ENCODE data around the gene SMIM14. TPM values are rescaled to one million over a fixed set of nuclear protein-coding genes. Genes with fewer than 3 reads are reported as not detected.
"Not testable (repeated sequence)": the region's sequence is repeated elsewhere in the genome, so short reads cannot be mapped to it uniquely, and the experiment has no call there.

The SMIM14 gene
- total and polyA plus RNA-seq, 2 of the 8 experiments (the other 6 are each of a cell fraction or from before 2014, with no cell fraction given), result 29.1 to 31.0 TPM

GRCh38 chr4:39651586-39651985 lies 12.9 kb upstream of the SMIM14 start:
- not testable (repeated sequence) for H4K20me1 ChIP-seq (replicated peaks in 1 of 2; ENCODE audit: control insufficient read depth in 1 of 2, insufficient read depth in 2 of 2, low read length in 2 of 2); H4K91ac ChIP-seq (replicated peaks; ENCODE audit: insufficient read length, low read length); H2BK120ac ChIP-seq (replicated peaks; ENCODE audit: low read depth, low read length); H3K56ac ChIP-seq (replicated peaks; ENCODE audit: insufficient read length, low read depth, low read length); H2BK20ac ChIP-seq (ENCODE audit: low read length); H3K18ac ChIP-seq (ENCODE audit: extremely low read depth, low read length); H2BK5ac ChIP-seq (ENCODE audit: low read depth, low read length); H4K8ac ChIP-seq (ENCODE audit: extremely low read depth, insufficient read depth, low read length); H2BK15ac ChIP-seq (ENCODE audit: low read length); H3K36me3 ChIP-seq (ENCODE audit: control insufficient read depth in 2 of 4, insufficient read depth in 4 of 4, low read length in 3 of 4); H3K4me1 ChIP-seq (replicated peaks in 1 of 4; ENCODE audit: control insufficient read depth in 3 of 4, insufficient read depth in 4 of 4, low read length in 3 of 4); H3K14ac ChIP-seq (ENCODE audit: insufficient read length); H3K23ac ChIP-seq (ENCODE audit: insufficient read length); H2AK5ac ChIP-seq (ENCODE audit: low read depth, low read length); DNase-seq (ENCODE audit: low read depth in 1 of 2, low spot score in 2 of 2); H3K4ac ChIP-seq (replicated peaks; ENCODE audit: insufficient read length, low read depth, low read length); H3K27me3 ChIP-seq (replicated peaks in 1 of 4; ENCODE audit: control insufficient read depth in 3 of 4, extremely low read depth in 1 of 4, insufficient read depth in 3 of 4, low read length in 3 of 4); H2BK12ac ChIP-seq (ENCODE audit: low read depth, low read length); H3K23me2 ChIP-seq (ENCODE audit: low read depth, low read length); H4K5ac ChIP-seq (ENCODE audit: insufficient read length, low read depth, low read length); H3K79me1 ChIP-seq (ENCODE audit: low read depth, low read length); H2AFZ ChIP-seq (ENCODE audit: low read length); H3K9me3 ChIP-seq (ENCODE audit: insufficient read depth in 2 of 2, low read depth in 1 of 2, low read length in 1 of 2); FAIRE-seq; H3K9ac ChIP-seq (replicated peaks in 1 of 4; ENCODE audit: extremely low read depth in 1 of 4, low read depth in 3 of 4, low read length in 3 of 4); H3K4me2 ChIP-seq (ENCODE audit: insufficient read depth in 1 of 2, low read depth in 2 of 2, low read length in 2 of 2); H3K79me2 ChIP-seq (ENCODE audit: control insufficient read depth in 1 of 2, insufficient read depth in 2 of 2, low read length in 2 of 2); H3K27ac ChIP-seq (ENCODE audit: low read depth, low read length); H3K4me3 ChIP-seq (ENCODE audit: extremely low read depth in 1 of 4, insufficient read depth in 2 of 4, low read depth in 3 of 4, low read length in 4 of 4)
- ChIA-PET POLR2A (ENCODE audit: partially characterized antibody) (interaction anchor here (0.8 to 1.3 kb wide), 2 partner anchors 11 to 14 kb away, joined by 3 read pairs; no protein-coding TSS in a partner anchor), CTCF (ENCODE audit: partially characterized antibody) (interaction anchor here (1.2 kb wide), 1 partner anchor 16 kb away, joined by 3 read pairs; no protein-coding TSS in a partner anchor)
- 87% methylated on average over 4 of the region's 4 CpGs; no CpG with 5 or more reads in 1 of the 2 experiments for WGBS, 2 experiments (ENCODE audit: extremely low coverage in 1 of 2, insufficient coverage in 1 of 2, insufficient read length in 1 of 2, insufficient replicate concordance in 2 of 2, low coverage in 1 of 2, low lambda C conversion rate in 2 of 2, missing lambda C conversion rate in 1 of 2)
